A673 (cell line): ENCODE results near the gene TIMM29. TPM values are rescaled to one million over a fixed set of nuclear protein-coding genes. Genes with fewer than 3 reads are reported as not detected.

Experiments used
- BruUV-seq: library from RNA; stranded (reverse); fragments of 400-500 nt; replicated peaks from 2 replicates; lab custom pipeline; 2021; lab: Mats Ljungman, UMichigan
- CTCF ChIA-PET: fragments of 300-600 bp; sonication (Branson Sonifier 250); formaldehyde crosslinking; loops from one replicate; lab custom pipeline; 2022; ENCODE audit warnings: antibody characterized with exemption; lab: Charles Lee
- POLR2A ChIA-PET: fragments of 300-600 bp; sonication (Branson Sonifier 250); formaldehyde crosslinking; loops from one replicate; lab custom pipeline; 2022; ENCODE audit warnings: antibody characterized with exemption; ENCODE audit not compliant: low non-redundant PET; lab: Charles Lee
- DNase-seq: peaks from one replicate; pipeline ENCODE4 v3.0.0-alpha.2; 2015; ENCODE audit warnings: low spot score
- H3K27ac ChIP-seq: fragments of 200-600 bp; sonication (generic); 2 replicates; pipeline ENCODE4 v1.5.1; 2016; ENCODE audit warnings: mixed run types, low read depth, mild to moderate bottlenecking, mixed read lengths, antibody characterized with exemption, low read length; ENCODE audit not compliant: poor library complexity, severe bottlenecking
- H3K27me3 ChIP-seq: fragments of 200-600 bp; sonication (generic); replicated peaks from 2 replicates; pipeline ENCODE4 v1.6.1; 2017; ENCODE audit warnings: mixed run types, low read depth, mild to moderate bottlenecking, mixed read lengths, antibody characterized with exemption, low read length; ENCODE audit not compliant: insufficient read depth, poor library complexity
- H3K36me3 ChIP-seq: fragments of 200-600 bp; sonication (generic); 2 replicates; pipeline ENCODE4 v1.6.1; 2016; ENCODE audit warnings: mixed run types, mild to moderate bottlenecking, mixed read lengths, antibody characterized with exemption, low read length; ENCODE audit not compliant: insufficient read depth, poor library complexity, severe bottlenecking
- H3K4me1 ChIP-seq: fragments of 200-600 bp; sonication (generic); 2 replicates; pipeline ENCODE4 v1.6.1; 2017; ENCODE audit warnings: mixed run types, mild to moderate bottlenecking, mixed read lengths, antibody characterized with exemption, low read length; ENCODE audit not compliant: insufficient read depth, poor library complexity, severe bottlenecking
- H3K4me3 ChIP-seq: fragments of 200-600 bp; sonication (generic); 2 replicates; pipeline ENCODE4 v1.5.1; 2016; ENCODE audit warnings: low read depth, mixed run types, mild to moderate bottlenecking, mixed read lengths, low read length; ENCODE audit not compliant: poor library complexity, severe bottlenecking
- H3K9me3 ChIP-seq: fragments of 200-600 bp; sonication (generic); 2 replicates; pipeline ENCODE4 v1.6.1; 2016; ENCODE audit warnings: mixed run types, low read depth, mild to moderate bottlenecking, mixed read lengths, antibody characterized with exemption, low read length; ENCODE audit not compliant: poor library complexity, severe bottlenecking
- CTCF ChIP-seq: fragments of 300-800, 200-600 bp; sonication (generic); conservative IDR thresholded peaks from 2 replicates; pipeline ENCODE4 v1.5.1; 2017; ENCODE audit warnings: low read depth, mild to moderate bottlenecking, antibody characterized with exemption, low read length, moderate library complexity, mixed read lengths
- EZH2 ChIP-seq: fragments of 200-600 bp; sonication (generic); IDR thresholded peaks from 2 replicates; pipeline ENCODE4 v1.6.1; 2017; ENCODE audit warnings: borderline replicate concordance, low read depth, mild to moderate bottlenecking, mixed read lengths, antibody characterized with exemption, low read length; ENCODE audit not compliant: poor library complexity, severe bottlenecking
- intact Hi-C: fragments of 100-400 bp; cut with micrococcal nuclease; formaldehyde crosslinking; loops from one replicate; pipeline ENCODE4 v1.10.0; 2022; ENCODE audit not compliant: unreplicated experiment
- total RNA-seq: library from RNA; stranded (reverse); gene quantifications from 2 replicates; pipeline ENCODE4 v1.2.3, GENCODE V29; 2021

The TIMM29 gene
- total RNA-seq, 1 experiment from 2014 or later: 30.0 TPM

- intact Hi-C loops: no loop called here
- ChIA-PET CTCF (no interaction called here), POLR2A (interaction anchor here (0.6 kb wide), 1 partner anchor 779 kb away, joined by 3 read pairs; no protein-coding TSS in a partner anchor)
- Histone ChIP-seq H3K36me3 (peaks cover 37% of the 10 kb centered on the region), H3K4me1 (no peaks in the 10 kb centered on the region), H3K27ac (no peak overlapping the region), H3K4me3 (no peak overlapping the region), H3K27me3 (no peaks in the 10 kb centered on the region), H3K9me3 (no peaks in the 10 kb centered on the region)
- DNase-seq: no peak
- no peak for TF ChIP-seq CTCF
- no TSS peak for BruUV-seq
Measured at GRCh38 chr19:10911579-10912363, 16.8 kb upstream of the TIMM29 start.

- peaks cover 37% of the 10 kb centered on the region for H3K36me3 ChIP-seq
- no TSS peak for BruUV-seq
- H3K4me1 ChIP-seq: no peaks in the 10 kb centered on the region
- POLR2A ChIA-PET: interaction anchor here (0.6 kb wide), 2 partner anchors 10 to 780 kb away, joined by 3 to 10 read pairs; no protein-coding TSS in a partner anchor
- no peak overlapping the region for H3K4me3 ChIP-seq
- H3K27me3 ChIP-seq: no peaks in the 10 kb centered on the region
- TF ChIP-seq CTCF: no peak
- TF ChIP-seq EZH2: no peak
- H3K9me3 ChIP-seq: no peaks in the 10 kb centered on the region
- H3K27ac ChIP-seq: no peak overlapping the region
- CTCF ChIA-PET: interaction anchor here (0.7 kb wide), 1 partner anchor 123 kb away, joined by 7 read pairs; no protein-coding TSS in a partner anchor
- no peak for DNase-seq
- intact Hi-C loops: no loop called here
Measured at GRCh38 chr19:10912619-10913018, 16.0 kb upstream of the TIMM29 start.

GRCh38 chr19:10913716-10914340 lies 14.8 kb upstream of the TIMM29 start:
- no peaks in the 10 kb centered on the region for H3K9me3 ChIP-seq
- no peak overlapping the region for H3K4me3 ChIP-seq
- no peaks in the 10 kb centered on the region for H3K27me3 ChIP-seq
- DNase-seq: no peak
- TF ChIP-seq CTCF: no peak
- TF ChIP-seq EZH2: no peak
- ChIA-PET CTCF (no interaction called here), POLR2A (no interaction called here)
- no peaks in the 10 kb centered on the region for H3K4me1 ChIP-seq
- no TSS peak for BruUV-seq
- no peak overlapping the region for H3K27ac ChIP-seq
- intact Hi-C loops: no loop called here
- H3K36me3 ChIP-seq: peaks cover 26% of the 10 kb centered on the region
